ENCODE results near the gene CDKN2B-AS1.
A peak's percentile ranks its signal among the peaks of the same experiment; 100 is the strongest.

CDKN2B-AS1 gene

GRCh38 chr9:22158927-22159346 is 164.3 kb downstream of the CDKN2B-AS1 start:
- H3K4me3 ChIP-seq (replicated peaks; ENCODE audit: low read depth, low read length) = no peak overlapping the region
- DNase-seq (ENCODE audit: low read depth) = peak; percentile 98
- no peak for TF ChIP-seq CTCF (IDR thresholded peaks at IDR 0.05; ENCODE audit: low read length, missing control alignments)

DNA sequence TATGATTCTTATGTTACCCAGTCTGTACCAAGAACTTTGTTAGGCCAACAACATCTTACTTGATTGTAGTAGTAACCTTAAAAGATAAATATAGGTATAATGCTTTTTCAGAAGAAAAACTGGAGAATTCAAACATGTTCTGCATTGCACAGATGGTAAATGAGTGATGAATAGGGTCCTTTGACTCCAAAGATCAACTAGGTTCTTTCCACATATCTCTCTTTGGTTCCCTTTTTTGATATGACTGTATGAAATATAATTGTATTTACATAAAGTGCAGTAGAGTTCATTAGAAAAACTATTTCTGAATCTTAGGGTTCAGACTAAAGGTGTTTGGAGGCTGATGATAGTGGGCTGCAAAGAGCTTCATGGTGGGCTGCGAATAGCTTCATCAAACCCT is 165.0 kb downstream of the CDKN2B-AS1 start:
- no peak overlapping the region for H3K4me3 ChIP-seq (replicated peaks; ENCODE audit: low read depth, low read length)
- DNase-seq (ENCODE audit: low read depth) = no peak
- no peak for TF ChIP-seq CTCF (IDR thresholded peaks at IDR 0.05; ENCODE audit: low read length, missing control alignments)

DNA sequence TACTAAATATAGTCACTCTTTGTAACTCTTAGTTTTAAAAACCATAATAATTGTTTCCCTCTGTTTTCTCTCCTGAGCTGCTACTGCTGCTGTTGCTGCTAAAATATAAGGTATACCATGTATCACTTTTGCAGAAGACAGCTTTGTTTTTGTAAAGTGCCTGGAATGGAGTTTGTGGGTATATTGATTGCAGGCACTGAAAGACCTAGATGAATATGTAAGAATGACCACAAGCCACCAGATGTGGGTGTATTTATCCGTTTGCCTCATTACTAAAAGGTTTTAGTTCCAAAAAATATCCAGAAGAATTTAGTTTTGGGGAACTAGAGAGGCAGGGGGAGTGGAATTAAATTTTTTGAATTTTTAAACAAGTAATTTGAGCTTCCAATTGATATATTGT is 165.6 kb downstream of the CDKN2B-AS1 start:
- no peak for TF ChIP-seq CTCF (IDR thresholded peaks at IDR 0.05; ENCODE audit: low read length, missing control alignments)
- no peak overlapping the region for H3K4me3 ChIP-seq (replicated peaks; ENCODE audit: low read depth, low read length)

DNA sequence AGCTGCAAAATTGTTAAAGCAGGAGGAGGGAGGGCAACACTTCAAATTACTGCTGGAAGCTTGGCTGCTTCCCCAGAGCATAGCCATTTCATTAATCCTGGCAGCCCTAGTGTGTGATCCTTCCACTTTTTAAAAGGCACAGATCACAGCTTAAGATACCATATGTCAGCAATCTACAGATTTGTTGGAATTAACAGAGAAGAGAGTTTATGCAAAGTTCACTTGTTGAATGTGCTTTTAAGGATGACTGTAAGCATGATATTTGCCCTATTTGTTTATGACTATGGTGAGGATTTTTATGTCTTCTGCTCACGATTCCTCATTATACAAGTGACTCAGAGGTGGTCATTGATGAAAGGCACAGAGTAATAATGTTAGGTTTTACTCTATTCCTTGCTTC is 170.6 kb downstream of the CDKN2B-AS1 start:
- DNase-seq (ENCODE audit: low read depth) = no peak
- no peak for TF ChIP-seq CTCF (IDR thresholded peaks at IDR 0.05; ENCODE audit: low read length, missing control alignments)
- no peak overlapping the region for H3K4me3 ChIP-seq (replicated peaks; ENCODE audit: low read depth, low read length)

More for the DNA sequence above, 165.6 kb downstream of the CDKN2B-AS1 start:
- DNase-seq (ENCODE audit: low read depth) = no peak

DNA sequence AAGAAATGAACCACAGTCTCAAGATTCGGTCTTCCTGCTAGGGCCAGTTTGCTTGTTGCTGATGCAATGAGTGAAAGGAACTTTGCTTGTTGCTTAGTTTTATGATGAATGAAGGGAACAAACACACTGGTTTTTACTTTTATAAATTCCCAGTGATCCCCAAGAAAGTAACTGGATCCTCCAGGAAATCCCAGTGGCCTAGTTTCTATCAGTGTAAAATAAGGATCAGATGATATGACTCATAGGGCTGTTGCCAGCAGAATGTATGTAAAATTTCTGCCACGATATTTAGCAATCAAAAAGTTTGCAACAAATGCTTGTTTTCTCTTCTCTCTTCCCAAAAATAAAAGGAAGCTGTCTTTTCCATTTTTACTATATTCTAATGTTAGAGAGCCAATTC is 174.7 kb downstream of the CDKN2B-AS1 start:
- no peak for TF ChIP-seq CTCF (IDR thresholded peaks at IDR 0.05; ENCODE audit: low read length, missing control alignments)
- peak; percentile 63 for DNase-seq (ENCODE audit: low read depth)
- no peak overlapping the region for H3K4me3 ChIP-seq (replicated peaks; ENCODE audit: low read depth, low read length)

GRCh38 chr9:22169727-22170503 is 175.3 kb downstream of the CDKN2B-AS1 start:
- peak; percentile 69 for DNase-seq (ENCODE audit: low read depth)
- no peak overlapping the region for H3K4me3 ChIP-seq (replicated peaks; ENCODE audit: low read depth, low read length)
- no peak for TF ChIP-seq CTCF (IDR thresholded peaks at IDR 0.05; ENCODE audit: low read length, missing control alignments)
